Left colon (tissue), 2 donors: Measurements from ENCODE around the gene DGUOK. TPM values are rescaled to one million over a fixed set of nuclear protein-coding genes. Genes with fewer than 3 reads are reported as not detected.

ENCODE experiments used
- ATAC-seq: fragments of 200-7000 bp; cut with Tn5 transposase; one replicate; pipeline ENCODE4 v1.9.1; 2020; ENCODE audit warnings: mild to moderate bottlenecking, moderate library complexity
- DNase-seq, 2 donors: peaks; one replicate each; pipeline ENCODE4 v3.0.0-alpha.2; 2020
- intact Hi-C, 2 donors: fragments of 100-400 bp; cut with DNase I in 1 of 2; cut with micrococcal nuclease in 1 of 2; formaldehyde crosslinking; loops; one replicate each; pipeline versions ENCODE4 v1.11.2 to v1.14.0; 2022; cut with DNase I, micrococcal nuclease
- total RNA-seq, 2 donors: library from RNA; stranded (reverse); fragmentation: NEBNext Ultra II Directional; extraction: Animal tissue kit (Norgen Biotek cat#: 25700); gene quantifications; one replicate each; pipeline ENCODE4 v1.2.1, GENCODE V29; 2021
- donor health status: DM: no; HTN: no; CAD: no.
- donor health status: DM: yes; HTN: yes; CAD: no.

The DGUOK gene
- total RNA-seq, 2 donors from 2014 or later = 47.4 to 52.6 TPM

GRCh38 chr2:74000666-74001065 is 74.0 kb downstream of the DGUOK start:
- DNase-seq = peak in 1 of 2 donors; percentile 19
- intact Hi-C loops = no loop called here
- no peak for ATAC-seq

- ATAC-seq (no peak), DNase-seq (peak in 1 of 2 donors; percentile 15)
- intact Hi-C loops = no loop called here
Observed at GRCh38 chr2:74001121-74001520, 74.4 kb downstream of the DGUOK start.

- no peak for ATAC-seq
- intact Hi-C loops = no loop called here
Observed at GRCh38 chr2:74001781-74002504, 75.3 kb downstream of the DGUOK start.

GRCh38 chr2:74002505-74003421 is 76.1 kb downstream of the DGUOK start:
- intact Hi-C loops = no loop called here

More at GRCh38 chr2:74001781-74002504, 75.3 kb downstream of the DGUOK start:
- peak in 1 of 2 donors; percentile 23 for DNase-seq

GRCh38 chr2:74003494-74004211 is 77.0 kb downstream of the DGUOK start:
- intact Hi-C loops = no loop called here
- DNase-seq (no peak), ATAC-seq (no peak)

More at GRCh38 chr2:74002505-74003421, 76.1 kb downstream of the DGUOK start:
- ATAC-seq (peak; percentile 95), DNase-seq (peak; percentile 76 to 88)

GRCh38 chr2:74004212-74005182 is 77.8 kb downstream of the DGUOK start:
- DNase-seq = no peak
- intact Hi-C loops = no loop called here
- no peak for ATAC-seq

GRCh38 chr2:74005786-74006185 is 79.1 kb downstream of the DGUOK start:
- intact Hi-C loops = no loop called here
- ATAC-seq (no peak), DNase-seq (peak in 1 of 2 donors; percentile 10)

- peak in 1 of 2 donors; percentile 14 for DNase-seq
- intact Hi-C loops = no loop called here
- ATAC-seq = no peak
Observed at GRCh38 chr2:74006459-74006858, 79.8 kb downstream of the DGUOK start.

GRCh38 chr2:74007121-74007520 is 80.4 kb downstream of the DGUOK start:
- intact Hi-C loops = no loop called here
- DNase-seq (no peak), ATAC-seq (no peak)

- DNase-seq (no peak), ATAC-seq (no peak)
- intact Hi-C loops = no loop called here
Observed at GRCh38 chr2:74007711-74008110, 81.0 kb downstream of the DGUOK start.

Other genes starting within 250 kb of the DGUOK start
- 10 to 100 TPM; 22.5 to 24.4 TPM for gene TPRKB, start 189.5 kb upstream of the DGUOK start, total RNA-seq
- 10 to 100 TPM; 18.2 to 19.9 TPM for gene DUSP11, start 146.8 kb upstream of the DGUOK start, total RNA-seq
- gene C2orf78, start 142.7 kb upstream of the DGUOK start, total RNA-seq = not detected
- 10 to 100 TPM; 43.1 to 52.3 TPM for gene STAMBP, start 97.9 kb upstream of the DGUOK start, total RNA-seq
- gene ACTG2, start 33.9 kb upstream of the DGUOK start, total RNA-seq = 100 to 1,000 TPM in 1 of 2 donors, 10 to 100 TPM in 1; 14.7 to 765 TPM
- 10 to 100 TPM; 21.0 to 29.4 TPM for gene TET3, start 58.0 kb downstream of the DGUOK start, total RNA-seq
- 10 to 100 TPM; 40.4 to 45.8 TPM for gene BOLA3, start 221.0 kb downstream of the DGUOK start, total RNA-seq